Panc1 (cell line): ENCODE data around the gene ACACA. TPM values are rescaled to one million over a fixed set of nuclear protein-coding genes. Genes with fewer than 3 reads are reported as not detected.

Experiments
- ATAC-seq: fragments of 200-7000 bp; cut with Tn5 transposase; 2 replicates; pipeline ENCODE4 v1.9.1; 2020; ENCODE audit warnings: mild to moderate bottlenecking, moderate library complexity
- BruUV-seq: library from RNA; stranded (reverse); fragments of 400-500 nt; replicated peaks from 2 replicates; lab custom pipeline; 2021; lab: Mats Ljungman, UMichigan
- CTCF ChIA-PET: fragments of 300-600 bp; sonication (Branson Sonifier 250); formaldehyde crosslinking; loops from one replicate; lab custom pipeline; 2022; ENCODE audit warnings: antibody characterized with exemption; lab: Charles Lee
- POLR2A ChIA-PET: fragments of 300-600 bp; sonication (Branson Sonifier 250); formaldehyde crosslinking; loops from one replicate; lab custom pipeline; 2022; ENCODE audit warnings: antibody characterized with exemption; lab: Charles Lee
- DNase-seq: peaks from one replicate; pipeline ENCODE4 v3.0.0-alpha.2; 2010; ENCODE audit warnings: low read depth, low spot score
- H3K27ac ChIP-seq: 2 replicates; pipeline ENCODE4 v1.5.1; 2011; ENCODE audit warnings: mild to moderate bottlenecking, low read length, inconsistent platforms
- H3K27me3 ChIP-seq: fragments of 200-500 bp; sonication (Bioruptor generic); 2 replicates; pipeline ENCODE4 v1.6.0; 2014; ENCODE audit warnings: low read length, inconsistent platforms; ENCODE audit not compliant: control insufficient read depth, insufficient read depth
- H3K36me3 ChIP-seq: fragments of 200-500 bp; sonication (Bioruptor generic); 2 replicates; pipeline ENCODE4 v1.5.1; 2014; ENCODE audit warnings: inconsistent platforms, mild to moderate bottlenecking, low read length, moderate library complexity; ENCODE audit not compliant: control insufficient read depth, insufficient read depth
- H3K4me1 ChIP-seq: 2 replicates; pipeline ENCODE4 v1.5.1; 2011; ENCODE audit warnings: inconsistent platforms, mild to moderate bottlenecking, low read length, moderate library complexity; ENCODE audit not compliant: control insufficient read depth, insufficient read depth
- H3K4me3 ChIP-seq, 2 experiments: 2 replicates each; pipeline ENCODE4 v1.5.1; 2011 to 2012; ENCODE audit warnings: low read depth in 2 of 2, low read length in 2 of 2, mild to moderate bottlenecking in 2 of 2, inconsistent platforms in 1 of 2, moderate library complexity in 1 of 2
- H3K9me3 ChIP-seq: fragments of 200-500 bp; sonication (Bioruptor generic); 2 replicates; pipeline ENCODE4 v1.5.1; 2014; ENCODE audit warnings: low read depth, mild to moderate bottlenecking, inconsistent platforms, low read length, moderate library complexity; ENCODE audit not compliant: control insufficient read depth, insufficient read depth
- POLR2AphosphoS5 ChIP-seq: IDR thresholded peaks from 2 replicates; pipeline ENCODE4 v1.6.1; 2012; ENCODE audit warnings: mild to moderate bottlenecking, low read depth, low read length, moderate library complexity
- SIN3A ChIP-seq: IDR thresholded peaks from 2 replicates; pipeline ENCODE4 v1.6.1; 2012; ENCODE audit warnings: low read depth, mild to moderate bottlenecking, low read length, moderate library complexity, borderline replicate concordance; ENCODE audit not compliant: insufficient read depth
- TCF7L2 ChIP-seq: IDR thresholded peaks from 2 replicates; pipeline ENCODE4 v1.6.1; 2011; ENCODE audit warnings: mild to moderate bottlenecking, low read depth, low read length, inconsistent platforms
- in situ Hi-C: cut with HindIII; loops from 2 replicates; pipeline ENCODE4 v1.10.0; 2016; ENCODE audit warnings: low sequenced_read_pairs, low pct_unique_long_range_greater_than_20kb
- intact Hi-C: fragments of 100-400 bp; cut with micrococcal nuclease; formaldehyde crosslinking; loops from one replicate; pipeline ENCODE4 v1.10.0; 2022; ENCODE audit not compliant: unreplicated experiment
- total RNA-seq: library from RNA; stranded (reverse); gene quantifications from one replicate; pipeline ENCODE4 v1.2.1, GENCODE V29; 2021; ENCODE audit not compliant: unreplicated experiment
- TF ChIP-seq, protein P1 (sequence below), 2 experiments: IDR thresholded peaks; 2 replicates each; pipeline ENCODE4 v1.6.1; 2011 to 2012; ENCODE audit warnings: low read depth in 2 of 2, control low read depth in 1 of 2, low read length in 1 of 2, mild to moderate bottlenecking in 1 of 2, moderate library complexity in 1 of 2; ENCODE audit not compliant: insufficient read depth in 1 of 2
- TF ChIP-seq, protein P2 (sequence below): fragments of 450-650 bp; IDR thresholded peaks from 2 replicates; pipeline ENCODE4 v1.5.1; 2017; ENCODE audit warnings: mild to moderate bottlenecking

Gene ACACA
- total RNA-seq, 1 experiment from 2014 or later = 131 TPM

DNA sequence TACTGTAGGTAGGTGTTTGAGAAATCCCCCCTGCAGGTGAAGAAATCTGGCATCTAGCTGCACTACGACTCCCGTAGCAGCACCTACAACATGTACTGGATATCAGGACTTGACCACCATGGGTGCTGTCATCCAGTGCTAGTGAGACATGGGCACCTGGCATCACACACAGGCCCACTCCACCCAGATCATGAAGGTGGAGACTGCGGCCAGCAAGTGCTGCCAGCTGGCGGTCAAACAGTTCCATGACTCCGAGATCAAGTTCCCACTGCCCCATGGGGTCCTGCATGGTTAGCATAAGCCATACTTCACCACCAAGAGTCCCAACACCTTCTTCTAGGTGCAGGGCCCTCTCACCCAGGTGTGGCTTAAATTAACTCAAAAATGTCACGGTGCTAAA is 243.8 kb downstream of the ACACA start:
- in situ Hi-C loops = no loop called here
- CTCF ChIA-PET = no interaction called here
- intact Hi-C loops = no loop called here

DNA sequence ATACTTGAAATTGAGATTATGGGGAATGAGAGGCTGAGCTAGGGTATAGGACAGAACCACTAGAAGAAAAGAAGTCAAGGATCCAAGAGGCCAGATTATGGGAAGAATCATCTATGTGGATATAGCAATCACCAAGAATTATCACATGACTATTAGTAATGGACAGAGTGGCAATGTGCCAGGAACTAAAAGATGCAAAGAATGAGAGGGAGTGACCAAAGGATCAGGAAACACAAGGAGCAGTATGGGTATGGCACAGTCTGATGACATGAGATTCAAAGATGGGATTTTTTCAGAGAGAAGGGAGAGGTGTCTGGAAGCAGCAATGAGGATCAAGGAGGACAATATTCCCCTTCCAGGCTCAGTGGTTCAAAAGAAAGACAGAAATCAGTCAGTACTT is 245.7 kb downstream of the ACACA start:
- TF ChIP-seq POLR2AphosphoS5 (no peak), TCF7L2 (no peak), SIN3A (no peak)
- TF ChIP-seq, protein P1, sequence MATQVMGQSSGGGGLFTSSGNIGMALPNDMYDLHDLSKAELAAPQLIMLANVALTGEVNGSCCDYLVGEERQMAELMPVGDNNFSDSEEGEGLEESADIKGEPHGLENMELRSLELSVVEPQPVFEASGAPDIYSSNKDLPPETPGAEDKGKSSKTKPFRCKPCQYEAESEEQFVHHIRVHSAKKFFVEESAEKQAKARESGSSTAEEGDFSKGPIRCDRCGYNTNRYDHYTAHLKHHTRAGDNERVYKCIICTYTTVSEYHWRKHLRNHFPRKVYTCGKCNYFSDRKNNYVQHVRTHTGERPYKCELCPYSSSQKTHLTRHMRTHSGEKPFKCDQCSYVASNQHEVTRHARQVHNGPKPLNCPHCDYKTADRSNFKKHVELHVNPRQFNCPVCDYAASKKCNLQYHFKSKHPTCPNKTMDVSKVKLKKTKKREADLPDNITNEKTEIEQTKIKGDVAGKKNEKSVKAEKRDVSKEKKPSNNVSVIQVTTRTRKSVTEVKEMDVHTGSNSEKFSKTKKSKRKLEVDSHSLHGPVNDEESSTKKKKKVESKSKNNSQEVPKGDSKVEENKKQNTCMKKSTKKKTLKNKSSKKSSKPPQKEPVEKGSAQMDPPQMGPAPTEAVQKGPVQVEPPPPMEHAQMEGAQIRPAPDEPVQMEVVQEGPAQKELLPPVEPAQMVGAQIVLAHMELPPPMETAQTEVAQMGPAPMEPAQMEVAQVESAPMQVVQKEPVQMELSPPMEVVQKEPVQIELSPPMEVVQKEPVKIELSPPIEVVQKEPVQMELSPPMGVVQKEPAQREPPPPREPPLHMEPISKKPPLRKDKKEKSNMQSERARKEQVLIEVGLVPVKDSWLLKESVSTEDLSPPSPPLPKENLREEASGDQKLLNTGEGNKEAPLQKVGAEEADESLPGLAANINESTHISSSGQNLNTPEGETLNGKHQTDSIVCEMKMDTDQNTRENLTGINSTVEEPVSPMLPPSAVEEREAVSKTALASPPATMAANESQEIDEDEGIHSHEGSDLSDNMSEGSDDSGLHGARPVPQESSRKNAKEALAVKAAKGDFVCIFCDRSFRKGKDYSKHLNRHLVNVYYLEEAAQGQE (IDR thresholded peaks at IDR 0.05; ENCODE audit: insufficient read depth in 1 of 2, low read depth in 2 of 2, low read length in 1 of 2) = no peak
- TF ChIP-seq, protein P2, sequence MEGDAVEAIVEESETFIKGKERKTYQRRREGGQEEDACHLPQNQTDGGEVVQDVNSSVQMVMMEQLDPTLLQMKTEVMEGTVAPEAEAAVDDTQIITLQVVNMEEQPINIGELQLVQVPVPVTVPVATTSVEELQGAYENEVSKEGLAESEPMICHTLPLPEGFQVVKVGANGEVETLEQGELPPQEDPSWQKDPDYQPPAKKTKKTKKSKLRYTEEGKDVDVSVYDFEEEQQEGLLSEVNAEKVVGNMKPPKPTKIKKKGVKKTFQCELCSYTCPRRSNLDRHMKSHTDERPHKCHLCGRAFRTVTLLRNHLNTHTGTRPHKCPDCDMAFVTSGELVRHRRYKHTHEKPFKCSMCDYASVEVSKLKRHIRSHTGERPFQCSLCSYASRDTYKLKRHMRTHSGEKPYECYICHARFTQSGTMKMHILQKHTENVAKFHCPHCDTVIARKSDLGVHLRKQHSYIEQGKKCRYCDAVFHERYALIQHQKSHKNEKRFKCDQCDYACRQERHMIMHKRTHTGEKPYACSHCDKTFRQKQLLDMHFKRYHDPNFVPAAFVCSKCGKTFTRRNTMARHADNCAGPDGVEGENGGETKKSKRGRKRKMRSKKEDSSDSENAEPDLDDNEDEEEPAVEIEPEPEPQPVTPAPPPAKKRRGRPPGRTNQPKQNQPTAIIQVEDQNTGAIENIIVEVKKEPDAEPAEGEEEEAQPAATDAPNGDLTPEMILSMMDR = no peak
- no peaks in the 10 kb centered on the region; the same call in 1 of the 2 replicates for H3K36me3 ChIP-seq
- BruUV-seq = no TSS peak
- no peak overlapping the region for H3K4me3 ChIP-seq
- ChIA-PET CTCF (no interaction called here), POLR2A (no interaction called here)
- DNase-seq (no peak), ATAC-seq (no peak)
- H3K9me3 ChIP-seq = no peaks in the 10 kb centered on the region
- intact Hi-C loops = no loop called here
- in situ Hi-C loops = no loop called here
- H3K4me1 ChIP-seq = no peaks in the 10 kb centered on the region
- no peak overlapping the region for H3K27ac ChIP-seq
- no peaks in the 10 kb centered on the region for H3K27me3 ChIP-seq

More for the DNA sequence above, 243.8 kb downstream of the ACACA start:
- Histone ChIP-seq H3K4me1 (no peaks in the 10 kb centered on the region), H3K27me3 (no peaks in the 10 kb centered on the region), H3K9me3 (no peaks in the 10 kb centered on the region), H3K27ac (no peak overlapping the region), H3K4me3 (no peak overlapping the region), H3K36me3 (no peaks in the 10 kb centered on the region; the same call in 1 of the 2 replicates)
- ATAC-seq = no peak
- DNase-seq = no peak
- TF ChIP-seq, protein P1 (IDR thresholded peaks at IDR 0.05; ENCODE audit: insufficient read depth in 1 of 2, low read depth in 2 of 2, low read length in 1 of 2) = no peak
- TF ChIP-seq POLR2AphosphoS5 = no peak
- POLR2A ChIA-PET = no interaction called here
- no TSS peak for BruUV-seq
